LNCAP (cell line): ENCODE data around the gene NOD2.

ENCODE experiments used
- TF ChIP-seq, protein P1 (sequence below): fragments of 450-650 bp; IDR thresholded peaks from 2 replicates; pipeline ENCODE4 v1.5.1; 2017; ENCODE audit warnings: mild to moderate bottlenecking

The NOD2 gene

DNA sequence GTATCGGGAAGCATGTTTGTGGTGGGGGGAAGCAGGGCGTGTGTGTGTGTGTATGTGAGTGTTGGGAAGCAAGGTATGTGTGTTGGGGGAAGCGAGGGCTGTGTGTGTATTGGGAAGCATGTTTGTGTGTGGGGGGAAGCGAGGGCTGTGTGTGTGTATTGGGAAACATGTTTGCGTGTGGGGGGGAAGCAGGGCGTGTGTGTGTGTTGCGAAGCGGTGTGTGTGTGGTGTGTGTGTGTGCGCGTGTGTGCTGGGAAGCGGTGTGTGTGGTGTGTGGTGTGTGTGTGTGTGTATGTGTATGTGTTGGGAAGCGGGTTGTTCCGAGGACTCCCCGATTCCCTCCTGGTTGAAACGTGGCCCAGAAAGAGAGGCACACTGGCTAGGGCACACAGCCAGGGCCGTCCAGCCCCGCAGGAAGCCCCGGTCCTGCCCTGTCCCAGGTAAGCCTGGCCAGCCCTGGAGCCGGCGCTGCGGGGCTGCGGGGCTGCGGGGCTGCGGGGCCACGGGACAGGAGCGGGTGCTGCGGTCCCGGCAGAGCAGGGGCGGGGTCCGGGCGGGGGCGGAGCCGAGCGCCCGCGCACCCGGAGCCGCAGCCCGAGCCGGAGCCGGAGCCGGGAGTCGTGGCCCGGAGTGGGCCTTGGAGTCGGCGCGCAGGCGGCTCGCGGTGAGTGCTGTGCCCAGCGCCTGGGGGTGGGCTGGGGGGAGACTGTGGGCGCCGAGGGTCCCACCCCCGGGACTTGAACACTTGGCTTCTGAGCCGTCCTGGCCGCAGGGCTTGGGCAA lies at the start of gene NOD2:
TSS of gene NOD2 (plus strand) at position 608 of the 783 bp plus-strand sequence. CDS start 5,890 bp downstream, outside the sequence.
- TF ChIP-seq, protein P1, sequence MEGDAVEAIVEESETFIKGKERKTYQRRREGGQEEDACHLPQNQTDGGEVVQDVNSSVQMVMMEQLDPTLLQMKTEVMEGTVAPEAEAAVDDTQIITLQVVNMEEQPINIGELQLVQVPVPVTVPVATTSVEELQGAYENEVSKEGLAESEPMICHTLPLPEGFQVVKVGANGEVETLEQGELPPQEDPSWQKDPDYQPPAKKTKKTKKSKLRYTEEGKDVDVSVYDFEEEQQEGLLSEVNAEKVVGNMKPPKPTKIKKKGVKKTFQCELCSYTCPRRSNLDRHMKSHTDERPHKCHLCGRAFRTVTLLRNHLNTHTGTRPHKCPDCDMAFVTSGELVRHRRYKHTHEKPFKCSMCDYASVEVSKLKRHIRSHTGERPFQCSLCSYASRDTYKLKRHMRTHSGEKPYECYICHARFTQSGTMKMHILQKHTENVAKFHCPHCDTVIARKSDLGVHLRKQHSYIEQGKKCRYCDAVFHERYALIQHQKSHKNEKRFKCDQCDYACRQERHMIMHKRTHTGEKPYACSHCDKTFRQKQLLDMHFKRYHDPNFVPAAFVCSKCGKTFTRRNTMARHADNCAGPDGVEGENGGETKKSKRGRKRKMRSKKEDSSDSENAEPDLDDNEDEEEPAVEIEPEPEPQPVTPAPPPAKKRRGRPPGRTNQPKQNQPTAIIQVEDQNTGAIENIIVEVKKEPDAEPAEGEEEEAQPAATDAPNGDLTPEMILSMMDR: no peak

DNA sequence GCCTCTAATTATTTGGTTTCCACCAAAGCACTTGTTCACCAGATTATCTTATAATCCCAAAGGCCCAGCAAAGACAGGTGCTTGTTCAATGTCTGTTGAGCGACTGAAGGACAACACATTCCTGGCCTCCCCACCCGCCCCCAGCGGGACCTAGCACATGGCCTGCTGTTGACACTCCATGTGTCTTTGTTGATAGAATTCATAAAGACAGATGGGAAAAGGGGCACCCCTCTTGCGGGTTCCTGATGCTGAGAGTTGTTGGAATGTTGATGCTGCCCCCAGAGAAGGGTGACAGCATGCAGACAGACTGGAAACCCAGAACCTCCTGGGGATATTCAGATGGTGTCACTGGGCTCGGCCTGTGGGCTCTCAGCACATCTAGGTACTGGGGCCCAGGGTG lies 49.2 kb upstream of the NOD2 start:
- TF ChIP-seq, protein P1: no peak

GRCh38 chr16:50644729-50645128 lies 48.7 kb upstream of the NOD2 start:
- TF ChIP-seq, protein P1: peak; percentile 33

- TF ChIP-seq, protein P1: no peak
Observed at GRCh38 chr16:50645563-50646220, 47.7 kb upstream of the NOD2 start.

DNA sequence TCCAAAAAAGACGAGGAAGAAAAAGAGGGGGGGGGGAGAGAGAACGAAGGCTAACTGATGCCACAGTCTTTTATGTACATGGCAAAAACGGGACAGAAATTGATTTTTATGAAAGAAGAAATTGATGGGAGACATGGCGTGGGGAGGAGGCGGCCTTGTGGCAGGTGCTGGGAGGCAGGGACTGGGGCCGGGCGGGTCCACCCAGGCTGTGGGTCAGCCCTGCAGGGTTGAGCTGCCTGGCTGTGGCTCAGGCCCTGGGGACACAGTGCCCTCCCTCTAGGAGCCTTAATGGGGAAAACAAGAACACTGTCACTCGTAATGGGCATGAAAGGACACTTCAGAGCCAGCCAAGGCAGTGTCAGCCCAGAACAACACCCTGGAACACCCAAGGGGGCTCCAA lies 47.1 kb upstream of the NOD2 start:
- TF ChIP-seq, protein P1: no peak

DNA sequence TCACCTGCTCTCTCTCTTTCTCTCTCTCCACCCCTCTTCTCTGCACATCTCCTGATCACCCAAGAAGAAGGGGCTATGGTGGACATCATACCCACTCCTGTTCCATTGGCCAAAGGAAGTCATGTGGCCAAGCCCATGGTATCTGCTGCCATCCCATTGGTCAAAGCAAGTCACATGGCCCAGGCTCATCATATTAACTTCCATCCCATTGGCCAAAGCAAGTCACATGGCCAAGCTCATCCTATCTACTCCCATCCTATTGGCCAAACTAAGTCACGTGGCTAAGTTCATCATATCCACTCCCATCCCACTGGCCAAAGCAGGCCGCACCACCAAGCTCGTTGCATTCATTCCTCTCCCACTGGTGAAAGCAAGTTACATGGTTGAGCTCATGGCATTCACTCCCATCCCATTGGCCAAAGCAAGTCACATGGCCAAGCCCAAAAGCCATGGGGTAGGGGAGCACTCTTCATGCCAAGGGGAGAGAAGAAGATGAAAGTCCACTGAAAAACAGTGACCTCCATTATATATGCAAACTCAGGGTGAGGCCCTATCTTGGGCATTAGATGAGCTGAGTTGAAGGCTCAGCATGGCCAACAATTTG lies 41.5 kb upstream of the NOD2 start:
- TF ChIP-seq, protein P1: no peak

DNA sequence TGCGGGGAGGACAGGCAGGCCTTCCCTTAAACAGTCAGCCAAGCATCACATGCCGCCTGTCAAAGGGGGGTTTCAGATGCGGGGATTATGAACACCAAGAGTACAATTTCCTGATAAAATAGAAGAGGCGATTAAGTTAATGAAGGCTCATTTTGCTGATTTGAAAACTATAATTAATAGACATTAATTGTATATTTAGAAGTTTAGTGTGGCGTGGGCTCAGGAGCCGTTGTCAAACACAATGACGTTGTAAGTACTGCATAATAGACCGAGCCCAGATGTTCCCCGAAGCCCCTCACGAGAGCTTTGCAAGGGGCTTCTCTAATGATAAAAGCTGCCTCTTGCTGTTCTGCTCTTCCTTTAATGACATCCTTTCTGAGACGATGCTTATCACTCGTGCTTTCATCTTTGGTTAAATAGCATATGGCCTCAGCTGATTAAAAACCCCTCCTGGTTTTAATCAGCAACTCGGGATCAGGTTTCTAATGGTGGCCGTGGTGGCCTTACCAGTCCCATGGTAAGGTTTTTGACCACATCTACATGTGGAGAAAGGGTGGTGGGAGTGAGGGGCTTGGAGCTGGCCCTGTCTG lies 40.5 kb upstream of the NOD2 start:
- TF ChIP-seq, protein P1: no peak
